GM18511 (cell line): Measurements from ENCODE around the gene HSPD1.

ENCODE experiments used
- ATAC-seq: cut with Tn5 transposase; IDR thresholded peaks from one replicate; pipeline ENCODE4 v1.9.1; 2021; ENCODE audit warnings: mild to moderate bottlenecking, moderate library complexity; ENCODE audit not compliant: unreplicated experiment

HSPD1 gene

DNA sequence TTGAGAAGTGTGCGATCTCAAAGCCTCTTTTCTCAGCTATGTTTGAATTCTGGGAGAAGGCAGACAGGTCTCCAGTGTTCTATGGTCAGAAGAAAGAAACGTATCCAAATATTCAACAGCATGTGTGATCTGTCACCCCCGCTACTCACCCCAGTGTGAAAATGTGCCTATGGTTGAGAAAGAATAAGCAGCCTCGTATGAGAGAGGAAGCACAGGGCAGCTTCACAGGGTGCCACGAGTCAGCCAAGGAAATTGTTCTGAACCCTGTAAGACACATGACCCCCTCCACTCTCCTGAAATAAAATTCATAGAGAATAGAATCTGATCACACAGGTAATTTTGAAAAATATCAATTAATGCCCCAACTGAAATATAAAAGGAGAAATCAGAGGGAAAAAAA is 56.8 kb downstream of the HSPD1 start:
- ATAC-seq, result no peak

DNA sequence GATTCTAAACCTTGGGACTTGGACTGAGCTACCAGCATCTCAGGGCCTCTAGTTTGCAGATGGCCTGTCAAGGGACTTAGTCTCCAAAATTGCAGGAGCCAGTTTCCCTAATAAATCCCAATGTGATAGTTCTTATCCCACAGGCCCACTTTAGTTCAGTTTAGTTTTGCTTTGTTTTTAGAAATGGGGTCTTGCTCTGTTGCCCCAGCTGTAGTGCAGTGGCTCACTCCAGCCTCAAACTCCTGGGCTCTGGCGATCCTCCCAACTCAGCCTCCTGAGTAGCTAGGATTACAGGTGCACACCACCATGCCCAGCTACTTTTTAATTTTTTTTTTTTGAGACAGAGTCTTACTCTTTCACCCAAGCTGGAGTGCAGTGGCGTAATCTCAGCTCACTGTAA is 62.3 kb downstream of the HSPD1 start:
- no peak for ATAC-seq
